Stimulated activated CD4-positive, alpha-beta T cell treated with anti-CD3 and anti-CD28 coated beads, Interleukin-12 subunit alpha, Interleukin-12 subunit beta, amount 100 ng/mL, for 4 hours (primary cell): Measurements from ENCODE around the gene ADARB2.
"Not testable (repeated sequence)": the region's sequence is repeated elsewhere in the genome, so short reads cannot be mapped to it uniquely, and the experiment has no call there.

Source experiments
- DNase-seq: peaks from one replicate; pipeline ENCODE4 v3.0.0-alpha.2; 2020

The ADARB2 gene

DNA sequence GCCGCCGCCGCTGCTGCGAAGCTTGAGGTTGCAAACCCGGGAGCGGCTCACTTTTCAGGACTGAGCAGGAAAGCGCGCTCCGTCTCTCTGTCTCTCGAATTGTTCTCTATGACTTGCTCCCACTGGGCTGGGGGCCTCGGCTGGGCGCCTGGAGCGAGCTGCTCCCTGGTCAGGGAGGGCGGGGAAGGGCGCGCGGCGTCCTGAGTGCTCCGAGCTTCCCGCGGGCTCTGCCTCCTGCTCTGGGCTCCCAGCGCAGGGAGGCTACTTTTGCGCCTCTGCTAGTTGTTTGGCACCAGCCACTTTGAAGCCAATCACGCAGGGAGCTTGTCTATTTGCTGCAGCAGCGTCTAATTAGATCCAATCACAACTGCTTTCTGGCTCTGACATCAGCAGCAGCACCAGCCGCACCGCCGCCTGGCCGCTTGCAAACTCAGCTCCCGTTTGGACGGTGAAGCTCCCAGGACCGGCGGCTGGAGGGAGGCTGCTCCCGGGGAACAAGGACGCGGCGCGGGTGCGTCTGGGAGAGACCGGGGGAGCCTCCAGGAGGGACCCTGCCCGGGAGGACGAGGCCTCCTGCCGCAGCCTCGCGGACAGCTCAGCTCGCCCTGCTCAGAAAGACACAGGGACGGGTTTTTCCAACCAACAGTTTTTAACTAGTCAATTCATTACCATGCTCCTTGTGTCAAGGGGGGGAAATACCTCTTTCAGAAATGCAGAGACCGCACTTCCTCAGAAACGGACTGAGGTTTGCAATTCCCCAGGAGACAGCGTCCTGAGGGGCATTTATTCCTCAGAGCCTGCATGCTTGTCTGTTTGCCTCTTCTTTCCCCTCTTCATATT lies at the start of gene ADARB2:
Gene ADARB2 (minus strand): TSS at position 304 of the 840 bp plus-strand sequence.
- peak; percentile 17 for DNase-seq

DNA sequence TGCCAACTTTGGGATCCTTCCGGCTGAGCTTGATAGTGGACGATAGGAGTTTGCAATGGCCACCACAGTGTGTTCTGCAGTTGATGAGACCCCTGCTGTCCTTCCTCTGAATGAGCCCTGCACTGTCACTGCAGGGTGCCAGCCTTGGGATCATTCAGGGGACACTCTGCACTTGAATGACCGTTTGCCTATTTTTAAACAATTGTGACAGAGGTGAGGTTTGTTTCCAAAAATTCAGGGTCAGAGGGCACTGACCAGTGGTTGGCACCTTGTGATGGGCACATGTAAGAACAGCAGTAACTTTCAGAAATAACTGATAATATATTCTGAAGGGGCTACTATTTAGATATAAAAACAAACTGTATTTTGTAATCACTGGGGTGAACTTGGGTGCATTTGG lies 48.5 kb upstream of the ADARB2 start:
- no peak for DNase-seq

DNA sequence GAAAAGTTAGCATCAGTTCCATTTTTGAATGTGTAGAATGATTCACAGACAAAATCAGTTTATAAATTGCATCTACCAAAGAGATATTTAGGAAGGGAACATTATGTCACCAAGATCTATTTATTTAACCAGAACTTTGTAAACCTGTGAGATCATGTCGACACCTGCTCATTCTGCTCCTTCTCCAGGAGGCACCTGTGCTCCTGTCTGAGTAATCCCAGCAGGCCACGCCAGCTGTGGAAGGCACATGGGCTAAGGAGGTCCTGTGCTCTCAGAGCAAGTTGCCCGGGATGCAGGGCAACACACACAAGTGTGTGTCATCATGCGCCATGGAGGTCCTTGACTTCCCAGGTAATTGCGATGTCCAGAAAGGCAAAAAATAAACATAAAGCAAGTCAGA lies 45.5 kb upstream of the ADARB2 start:
- DNase-seq, result no peak

GRCh38 chr10:1779796-1780195 lies 42.5 kb upstream of the ADARB2 start:
- DNase-seq, result no peak

DNA sequence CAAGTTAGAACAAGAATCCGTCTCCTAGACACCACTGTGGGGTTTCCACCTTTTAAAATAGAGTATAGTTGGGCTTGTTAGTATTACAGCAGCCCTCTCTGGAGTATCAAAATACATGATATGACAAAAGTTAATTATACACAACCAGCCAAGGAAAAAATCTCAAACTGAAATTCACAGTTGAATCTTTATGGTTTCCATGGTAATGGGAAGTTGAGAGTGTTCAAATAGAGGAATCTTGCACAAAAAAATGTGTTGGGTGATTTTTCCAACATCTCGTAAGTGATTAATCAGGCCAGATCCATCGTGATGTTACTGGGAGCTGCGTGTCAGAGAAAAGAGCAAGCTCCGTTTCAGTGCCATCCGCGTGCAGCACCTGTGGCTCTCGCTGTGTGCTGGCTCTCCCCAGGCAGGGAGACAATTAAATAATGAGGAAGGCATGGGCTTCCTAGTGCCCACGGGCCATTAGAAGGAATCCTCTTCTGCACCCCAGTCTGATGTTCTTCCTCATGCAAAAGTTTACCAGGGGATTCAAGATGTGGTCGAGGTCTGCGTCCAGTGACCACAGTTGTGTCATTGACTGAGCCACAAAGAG lies 41.1 kb upstream of the ADARB2 start:
- DNase-seq, result no peak

- no peak for DNase-seq
These were observed 38.9 kb upstream of the ADARB2 start for GRCh38 chr10:1776127-1776662.

- DNase-seq, result no peak
These were observed 37.5 kb upstream of the ADARB2 start for GRCh38 chr10:1774796-1775195.

GRCh38 chr10:1773204-1773603 lies 35.9 kb upstream of the ADARB2 start:
- not testable (repeated sequence) for DNase-seq

DNA sequence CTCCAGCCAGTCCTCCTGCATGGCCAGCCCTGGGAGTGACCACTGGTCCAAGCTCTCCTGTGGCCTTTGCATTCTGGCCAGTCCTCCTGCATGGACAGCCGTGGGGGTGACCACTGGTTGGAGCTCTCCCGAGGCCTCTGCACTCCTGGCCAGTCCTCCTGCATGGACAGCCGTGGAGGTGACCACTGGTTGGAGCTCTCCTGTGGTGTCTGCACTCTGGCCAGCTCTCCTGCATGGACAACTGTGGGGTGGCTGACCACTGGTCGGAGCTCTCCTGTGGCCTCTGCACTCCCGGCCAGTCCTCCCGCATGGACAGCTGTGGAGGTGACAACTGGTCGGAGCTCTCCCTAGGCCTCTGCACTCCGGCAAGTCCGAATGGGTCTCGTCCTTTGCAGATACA lies 28.7 kb upstream of the ADARB2 start:
- DNase-seq, result no peak

- no peak for DNase-seq
These were observed 24.8 kb upstream of the ADARB2 start for GRCh38 chr10:1762076-1762475.

DNA sequence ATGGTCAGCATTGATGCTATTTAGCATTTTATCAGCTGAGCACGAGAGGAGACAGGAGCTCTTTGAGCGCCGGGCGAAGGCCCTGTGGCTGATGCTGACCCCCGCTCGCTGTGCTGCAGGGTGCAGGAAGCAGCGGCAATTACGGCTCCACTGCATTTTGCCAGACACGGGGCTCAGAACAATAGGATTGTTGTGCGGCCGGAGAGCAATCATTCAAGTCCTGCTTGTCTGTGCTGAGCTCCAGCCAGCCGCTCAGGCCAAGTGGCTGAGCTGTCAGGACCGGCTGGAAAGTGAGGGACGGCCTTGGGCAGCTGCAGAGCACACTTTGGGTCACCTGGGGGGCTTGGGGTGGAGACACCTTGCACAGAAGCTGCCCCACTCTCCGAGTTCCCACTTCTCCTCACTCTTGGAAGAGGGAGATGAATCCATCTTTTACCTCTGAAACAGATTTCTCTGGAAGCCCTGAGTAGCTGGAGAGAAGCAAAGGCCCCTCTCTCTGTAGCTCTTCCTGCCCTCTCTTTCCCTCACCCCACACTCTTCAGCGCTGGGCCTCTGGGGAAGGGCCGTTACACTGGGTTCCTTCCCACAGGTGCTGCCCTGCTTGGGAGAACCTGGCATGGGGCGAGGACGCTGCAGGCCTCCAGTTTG lies 17.3 kb upstream of the ADARB2 start:
- no peak for DNase-seq

DNA sequence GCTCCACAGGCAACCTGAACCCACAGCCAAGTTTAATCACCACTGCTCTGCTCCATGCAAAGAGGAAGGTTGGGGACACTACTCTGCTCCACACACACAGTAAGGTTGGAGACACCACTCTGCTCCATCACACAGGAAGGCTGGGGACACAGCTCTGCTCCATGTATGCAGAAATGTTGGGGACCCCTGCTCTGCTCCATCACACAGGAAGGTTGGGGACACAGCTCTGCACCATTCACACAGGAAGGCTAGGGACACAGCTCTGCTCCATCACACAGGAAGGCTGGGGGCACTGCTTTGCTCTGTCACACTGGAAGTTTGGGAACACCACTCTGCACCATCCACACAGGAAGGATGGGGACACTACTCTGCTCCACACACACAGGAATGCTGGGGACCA lies 14.8 kb upstream of the ADARB2 start:
- no peak for DNase-seq

DNA sequence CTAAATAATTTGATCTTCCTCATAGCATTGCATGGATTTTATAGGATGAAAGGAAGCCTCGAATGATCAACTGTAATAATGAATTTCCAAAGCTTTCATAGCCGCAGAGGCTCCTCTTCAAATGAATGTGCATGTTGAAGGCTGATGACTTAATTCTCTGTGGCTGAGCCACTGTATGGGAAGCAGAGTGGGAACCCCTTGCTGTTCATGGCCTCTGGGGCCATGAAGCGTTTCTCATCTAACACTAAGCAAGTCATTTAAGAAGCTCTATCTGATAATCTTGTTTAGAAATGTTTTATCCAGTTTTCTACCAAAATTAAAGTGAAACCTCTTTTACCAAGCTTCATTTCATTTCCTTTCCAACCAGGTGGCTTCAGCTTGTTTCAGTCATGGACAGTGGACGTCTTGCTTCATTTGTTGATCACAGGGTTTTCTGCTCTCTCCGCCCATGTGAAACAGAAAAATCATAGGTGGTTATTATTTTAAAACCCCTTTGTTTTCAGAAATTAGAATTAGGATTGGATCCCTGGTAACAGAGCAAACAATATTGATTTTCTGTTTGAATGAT lies 10.3 kb upstream of the ADARB2 start:
- DNase-seq, result no peak

GRCh38 chr10:1746796-1747195 lies 9.5 kb upstream of the ADARB2 start:
- DNase-seq, result no peak

DNA sequence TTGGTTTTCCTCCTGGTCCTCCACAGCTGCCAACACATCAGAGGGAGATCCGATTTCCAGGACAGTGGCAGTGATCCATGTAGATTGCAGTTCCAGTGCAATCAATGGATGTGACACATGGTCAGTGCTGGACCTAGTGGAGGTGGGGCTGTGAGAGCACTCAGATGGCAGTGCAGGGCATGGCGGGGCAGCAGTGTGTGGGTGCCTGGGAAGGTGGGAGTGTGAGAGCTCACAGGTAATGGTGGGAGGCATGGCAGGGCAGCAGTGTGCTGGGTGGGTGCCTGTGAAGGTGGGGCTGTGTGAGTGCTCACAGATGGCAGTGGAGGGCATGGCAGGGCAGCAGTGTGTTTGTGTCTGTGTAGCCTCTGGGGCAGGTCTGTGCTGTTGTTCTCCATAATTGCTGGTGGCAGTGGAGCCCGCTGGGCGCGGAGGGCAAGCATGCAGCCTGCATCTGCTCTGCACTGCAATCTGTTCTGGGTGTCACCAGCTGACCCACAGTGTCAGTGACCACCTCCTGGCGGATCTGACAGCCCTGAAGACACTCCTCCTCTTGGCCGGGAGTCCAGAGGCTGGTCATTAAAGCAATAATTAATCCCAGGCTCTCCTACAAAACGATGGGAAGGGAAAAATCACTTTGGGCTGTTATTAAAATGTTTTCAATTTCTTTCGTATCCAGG lies 8.6 kb upstream of the ADARB2 start:
- DNase-seq, result no peak

- no peak for DNase-seq
These were observed 7.2 kb upstream of the ADARB2 start for GRCh38 chr10:1744524-1744923.

- no peak for DNase-seq
These were observed 5.8 kb upstream of the ADARB2 start for GRCh38 chr10:1743141-1743540.

DNA sequence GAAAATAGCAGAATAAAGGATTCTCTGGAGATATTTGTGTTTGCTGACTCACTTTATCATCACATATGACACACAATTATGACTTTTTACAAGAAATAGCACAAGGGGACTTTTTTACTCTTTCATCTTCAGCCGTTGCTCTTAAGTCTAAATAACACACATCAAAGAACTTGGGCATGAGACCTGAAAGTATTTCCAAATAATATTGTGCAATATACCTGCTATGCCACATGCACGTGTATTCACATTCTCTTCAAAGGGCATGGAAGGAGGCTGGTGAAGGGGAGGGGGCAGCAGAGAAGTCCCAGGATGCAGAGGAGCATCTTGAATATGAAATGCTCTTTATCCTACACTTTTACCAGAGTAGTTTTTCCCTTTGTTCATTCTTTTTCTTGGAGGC lies 4.1 kb upstream of the ADARB2 start:
- no peak for DNase-seq

- no peak for DNase-seq
These were observed 2.4 kb upstream of the ADARB2 start for GRCh38 chr10:1739751-1740150.

GRCh38 chr10:1738950-1739349 lies 1.6 kb upstream of the ADARB2 start:
- no peak for DNase-seq

- DNase-seq, result no peak
These were observed 428 bp downstream of the ADARB2 start for GRCh38 chr10:1736972-1737221.

DNA sequence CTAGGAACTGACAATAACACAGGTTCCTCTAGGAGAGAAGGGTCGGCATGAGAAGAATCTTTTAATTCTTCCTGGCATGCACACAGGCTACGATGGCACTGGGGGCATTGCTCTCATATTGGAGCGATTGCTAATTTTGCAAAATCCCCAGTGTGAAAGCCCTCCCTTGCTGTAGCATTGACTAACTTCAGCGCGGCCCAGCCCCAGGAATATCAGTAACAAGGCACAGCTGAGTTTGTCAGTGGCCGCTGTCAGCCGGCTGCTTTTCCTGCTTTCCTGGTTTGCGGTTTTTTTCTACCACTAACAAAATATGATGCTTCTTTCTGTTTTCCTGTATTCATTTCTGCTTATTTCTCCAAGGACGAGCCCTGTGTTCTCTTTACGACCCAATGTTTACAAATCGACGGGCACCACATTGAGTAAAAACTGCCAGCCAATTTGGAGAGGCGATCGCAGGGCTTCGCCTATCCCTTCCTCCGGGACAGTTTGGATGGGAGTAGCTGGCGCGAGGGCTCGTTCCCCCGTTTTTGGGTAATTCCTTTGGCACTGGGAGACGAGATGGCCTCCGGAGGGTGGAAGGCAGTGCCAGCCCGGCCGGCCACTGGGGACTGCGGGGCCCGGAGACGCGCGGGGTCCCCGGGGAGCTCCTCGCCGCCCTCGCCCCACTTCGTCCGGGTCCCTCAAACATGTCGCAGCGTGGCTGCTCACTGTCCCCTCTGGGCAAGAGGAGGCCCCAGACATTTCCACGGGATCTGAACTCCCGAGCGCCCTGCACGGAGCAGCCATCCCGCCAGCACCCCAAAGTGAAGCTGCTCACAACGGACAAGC lies 967 bp downstream of the ADARB2 start:
- DNase-seq, result no peak
